ENCODE data around the gene WDR74.
"Not testable (repeated sequence)": the region's sequence is repeated elsewhere in the genome, so short reads cannot be mapped to it uniquely, and the experiment has no call there.

WDR74 gene

DNA sequence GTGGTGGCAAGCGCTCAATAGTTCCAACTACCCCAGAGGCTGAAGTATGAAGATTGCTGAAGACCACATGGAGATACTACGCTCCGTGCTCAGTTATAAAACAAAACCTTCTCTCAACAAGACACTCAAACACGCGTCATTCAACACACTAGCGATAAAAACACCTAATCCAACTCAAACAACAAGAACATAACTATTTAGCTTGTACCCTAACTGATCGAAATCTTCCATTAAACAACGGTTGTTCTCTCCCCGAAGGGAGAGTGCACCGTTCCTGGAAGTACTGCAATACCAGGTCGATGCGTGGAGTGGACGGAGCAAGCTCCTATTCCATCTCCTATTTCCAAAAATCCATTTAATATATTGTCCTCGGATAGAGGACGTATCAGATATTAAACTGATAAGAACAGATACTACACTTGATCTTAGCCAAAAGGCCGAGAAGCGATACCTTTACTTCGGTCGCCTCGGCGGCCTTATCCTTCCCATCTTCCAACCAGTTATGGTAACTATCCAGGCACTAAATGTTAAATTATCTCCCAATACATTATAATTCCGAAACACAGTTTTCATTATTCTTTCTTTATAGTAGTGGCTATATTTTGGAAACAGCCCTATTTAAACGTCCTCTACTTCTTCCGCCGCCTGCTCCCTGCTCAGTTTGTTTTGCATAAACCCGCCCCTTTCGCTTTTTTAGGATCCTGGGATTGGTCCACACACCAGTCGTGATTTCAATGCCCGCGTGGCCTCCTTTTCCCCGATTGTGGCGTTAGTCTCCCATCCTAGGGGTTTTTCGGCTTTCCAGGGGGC lies 2.2 kb upstream of the WDR74 start:
- peak; percentile 93 for DNase-seq (ENCODE audit: low read depth)

DNA sequence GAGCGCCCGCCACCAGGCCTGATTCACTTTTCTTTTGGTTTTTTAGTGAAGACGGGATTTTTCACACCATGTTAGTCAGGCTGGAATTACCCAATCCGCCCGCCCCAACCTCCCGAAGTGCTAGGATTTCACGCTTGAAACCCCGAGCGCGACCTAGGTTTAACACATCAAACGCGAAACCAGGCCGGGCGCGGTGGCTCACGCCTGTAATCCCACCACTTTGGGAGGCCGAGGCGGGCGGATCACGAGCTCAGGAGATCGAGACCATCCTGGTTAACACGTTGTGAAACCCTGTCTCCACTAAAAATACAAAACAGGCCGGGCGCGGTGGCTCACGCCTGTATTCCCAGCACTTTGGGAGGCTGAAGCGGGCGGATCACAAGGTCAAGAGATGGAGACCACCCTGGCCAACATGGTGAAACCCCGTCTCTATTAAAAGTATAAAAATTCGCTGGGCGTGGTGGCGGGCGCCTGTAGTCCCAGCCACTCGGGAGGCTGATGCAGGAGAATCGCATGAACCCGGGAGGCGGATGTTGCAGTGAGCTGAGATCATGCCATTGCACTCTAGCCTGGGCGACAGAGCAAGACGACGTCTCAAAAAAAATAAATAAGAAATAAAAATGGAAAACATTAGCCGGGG lies 1.5 kb upstream of the WDR74 start:
- DNase-seq (ENCODE audit: low read depth): not testable (repeated sequence)

DNA sequence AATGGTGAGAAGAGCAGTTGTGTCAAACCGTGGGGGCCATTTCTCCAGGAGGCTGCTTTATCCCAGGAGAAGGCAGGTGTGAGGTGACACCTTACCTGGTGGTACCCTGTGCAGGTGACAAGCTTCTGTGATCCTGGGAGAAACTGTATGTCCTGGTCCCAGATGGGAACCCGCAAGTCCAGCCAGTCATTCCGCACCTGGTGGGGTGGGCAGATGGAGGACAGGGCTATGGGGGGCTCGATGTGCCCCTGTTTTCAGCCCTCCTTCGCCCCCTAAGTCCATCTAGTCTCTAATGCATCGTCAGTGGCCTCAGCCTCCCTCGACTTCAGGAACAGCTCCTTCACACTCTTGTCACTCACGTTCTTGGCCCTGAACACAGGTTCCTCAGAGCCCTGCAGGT lies 4.1 kb downstream of the WDR74 start:
- no peak for DNase-seq (ENCODE audit: low read depth)

DNA sequence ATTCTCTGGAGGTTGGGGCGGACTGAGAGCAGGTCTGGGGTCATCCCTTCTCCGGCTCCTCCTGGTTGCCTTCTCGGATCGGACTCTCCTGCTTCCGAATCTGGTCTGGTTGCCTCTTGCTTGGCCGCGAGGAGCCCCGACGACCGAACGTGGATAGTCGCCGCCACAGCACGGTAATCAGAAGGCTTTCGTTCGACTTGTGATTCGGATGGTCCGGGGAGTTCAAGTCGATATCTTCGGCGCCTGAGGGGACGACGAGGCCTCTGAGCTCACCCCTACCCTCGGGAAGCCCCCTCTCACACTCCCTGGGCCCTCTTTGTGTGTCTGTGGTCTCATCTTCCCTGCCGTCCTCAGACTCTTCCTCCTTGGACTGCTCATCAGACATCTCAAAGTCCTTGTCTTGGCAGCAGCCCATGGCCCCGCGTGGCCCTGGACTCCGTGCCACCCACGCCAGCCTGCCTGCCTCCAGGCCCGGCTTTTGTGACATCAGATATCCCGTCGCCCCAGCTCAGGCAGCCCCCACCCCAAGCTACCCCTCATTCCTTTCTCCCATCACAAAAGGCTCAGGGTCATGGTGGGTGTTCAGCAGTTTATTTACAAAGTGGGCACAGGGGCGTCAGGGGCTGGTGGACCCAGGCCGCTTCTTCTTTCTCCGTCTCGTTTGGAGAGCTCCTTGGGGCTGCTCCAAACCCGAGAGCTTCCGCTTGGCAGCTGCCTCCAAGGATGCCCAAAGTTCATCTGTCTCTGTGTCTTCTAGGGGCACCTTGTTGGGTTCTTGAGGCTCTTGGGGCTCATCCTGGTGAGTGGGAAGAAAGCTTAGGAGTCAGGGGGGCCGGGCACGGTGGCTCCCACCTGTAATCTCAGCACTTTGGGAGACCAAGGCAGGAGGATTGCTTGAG lies 6.8 kb downstream of the WDR74 start, which contains the start of gene TEX54:
Gene TEX54 (minus strand): TSS at position 506 of the 899 bp plus-strand sequence.
- DNase-seq (ENCODE audit: low read depth): no peak

DNA sequence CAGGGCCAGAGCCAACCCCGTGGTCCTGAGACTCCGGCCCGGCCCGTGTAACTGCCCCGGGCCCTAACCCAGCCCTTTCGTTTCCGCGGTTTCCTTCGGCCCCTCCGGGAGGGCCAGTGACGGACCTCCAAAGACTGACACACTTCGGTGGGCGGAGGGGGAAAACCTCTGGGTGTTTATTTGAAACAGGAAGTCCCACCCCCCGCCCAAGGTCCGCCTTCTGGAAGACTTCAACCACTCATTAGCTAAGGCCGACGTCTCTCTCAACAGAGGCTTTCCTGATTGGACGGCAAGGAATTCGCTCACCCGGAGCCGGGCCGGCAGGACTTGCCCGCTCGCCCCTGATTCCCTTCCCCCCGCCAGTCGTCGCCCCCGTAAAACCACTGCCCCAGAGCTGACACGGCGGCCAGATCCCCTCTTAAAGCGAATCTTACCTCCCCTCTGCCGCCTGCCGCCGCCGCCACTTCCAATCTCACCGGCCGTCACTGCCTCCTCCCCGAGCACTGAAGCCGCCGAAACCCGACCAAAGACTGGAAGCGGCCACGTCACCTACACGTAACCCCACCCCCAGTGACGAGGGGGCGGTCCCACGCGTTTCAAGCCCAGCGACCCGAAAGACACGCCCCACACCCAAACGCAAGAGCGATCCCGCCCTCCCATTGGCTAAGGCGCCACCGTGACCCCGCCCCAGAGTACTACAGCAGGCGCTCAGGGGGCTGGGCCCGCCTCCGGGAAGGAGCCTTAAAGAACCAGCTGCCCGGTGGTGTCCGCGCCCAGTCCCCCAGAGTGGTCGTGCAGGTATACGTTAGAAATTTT lies 7.7 kb downstream of the WDR74 start, which contains the start of gene STX5:
Gene STX5 (minus strand): TSS at position 532 of the 816 bp plus-strand sequence. CDS start 808 bp downstream, outside the sequence.
- peak; percentile 89 for DNase-seq (ENCODE audit: low read depth)

DNA sequence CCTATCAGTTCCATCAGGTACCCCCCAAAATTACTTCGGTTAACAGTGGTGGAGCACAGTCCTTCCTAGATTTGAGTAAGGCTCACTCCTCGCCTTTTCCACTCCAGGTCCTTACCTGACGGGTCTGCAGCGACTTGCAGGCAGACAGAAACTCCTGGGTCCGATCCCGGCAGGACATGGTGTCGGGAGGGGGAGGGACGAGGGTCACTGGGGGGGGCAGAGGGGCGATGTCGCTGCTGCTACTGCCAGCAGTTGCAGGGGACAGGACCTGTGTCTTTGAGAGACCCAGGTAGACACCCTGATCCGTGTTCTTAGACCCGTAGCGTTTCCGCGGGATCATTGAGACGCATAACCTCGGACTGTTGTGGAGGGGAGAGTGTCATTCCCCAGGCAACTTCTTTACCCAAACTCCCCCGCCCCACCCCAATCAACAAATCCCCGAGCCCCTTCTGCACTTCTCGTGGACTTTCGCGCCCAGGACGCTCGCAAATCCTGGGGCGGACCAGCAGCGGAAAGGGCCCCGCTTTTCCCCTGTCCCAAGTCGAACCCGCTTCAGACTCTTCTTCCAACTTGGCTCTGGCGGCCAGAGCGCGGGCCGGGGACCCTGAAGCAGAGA lies 8.4 kb downstream of the WDR74 start:
- DNase-seq (ENCODE audit: low read depth): no peak

DNA sequence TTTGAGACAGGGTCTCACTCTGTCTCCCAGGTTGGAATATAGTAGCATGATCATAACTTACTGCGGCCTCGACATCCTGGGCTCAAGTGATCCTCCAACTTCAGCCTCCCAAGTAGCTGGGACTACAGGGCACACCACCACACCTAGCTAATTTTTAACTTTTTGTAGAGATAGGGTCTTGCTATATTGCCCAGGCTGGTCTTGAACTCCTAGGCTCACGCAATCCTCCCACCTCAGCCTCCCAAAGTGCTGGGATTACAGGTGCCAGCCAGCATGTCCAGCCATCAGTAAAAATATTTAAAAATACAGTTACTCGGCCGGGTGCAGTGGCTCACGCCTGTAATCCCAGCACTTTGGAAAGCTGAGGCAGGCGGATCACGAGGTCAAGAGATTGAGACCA lies 11.3 kb downstream of the WDR74 start:
- not testable (repeated sequence) for DNase-seq (ENCODE audit: low read depth)

DNA sequence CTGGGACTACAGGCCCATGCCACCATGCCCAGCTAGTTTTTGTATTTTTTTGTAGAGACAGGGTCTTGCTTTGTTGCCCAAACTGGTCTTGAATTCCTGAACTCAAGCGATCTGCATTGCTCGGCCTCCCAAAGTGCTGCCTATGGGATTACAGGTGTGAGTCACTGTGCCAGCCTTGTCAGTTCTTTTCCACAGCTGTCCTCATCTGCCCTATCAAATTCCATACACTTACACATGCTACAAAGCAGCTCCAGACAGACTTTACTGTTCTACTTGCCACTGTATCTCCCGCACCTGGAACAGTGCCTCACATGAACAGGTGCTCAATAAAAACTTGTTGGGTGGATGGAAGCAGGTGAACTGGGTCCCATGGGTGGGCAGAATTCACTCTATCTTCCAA lies 15.7 kb downstream of the WDR74 start:
- no peak for DNase-seq (ENCODE audit: low read depth)

DNA sequence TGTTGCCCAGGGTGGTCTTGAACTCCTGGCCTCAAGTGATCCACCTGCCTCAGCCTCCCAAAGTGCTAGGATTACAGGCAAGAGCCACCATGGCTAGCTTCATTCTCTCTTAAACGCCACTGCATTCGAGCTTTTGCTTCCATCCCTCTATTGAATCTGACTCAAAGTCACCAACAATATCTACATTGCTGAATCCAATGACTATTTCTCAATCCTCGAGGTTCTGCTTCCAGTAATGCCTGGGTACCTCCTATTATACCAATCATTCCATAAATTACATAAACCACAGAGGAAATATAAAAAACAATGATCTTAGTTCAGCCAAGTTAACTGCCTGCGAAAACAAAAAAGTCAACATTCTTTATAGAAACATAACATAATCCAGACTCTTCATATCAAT lies 22.3 kb downstream of the WDR74 start:
- DNase-seq (ENCODE audit: low read depth): no peak

DNA sequence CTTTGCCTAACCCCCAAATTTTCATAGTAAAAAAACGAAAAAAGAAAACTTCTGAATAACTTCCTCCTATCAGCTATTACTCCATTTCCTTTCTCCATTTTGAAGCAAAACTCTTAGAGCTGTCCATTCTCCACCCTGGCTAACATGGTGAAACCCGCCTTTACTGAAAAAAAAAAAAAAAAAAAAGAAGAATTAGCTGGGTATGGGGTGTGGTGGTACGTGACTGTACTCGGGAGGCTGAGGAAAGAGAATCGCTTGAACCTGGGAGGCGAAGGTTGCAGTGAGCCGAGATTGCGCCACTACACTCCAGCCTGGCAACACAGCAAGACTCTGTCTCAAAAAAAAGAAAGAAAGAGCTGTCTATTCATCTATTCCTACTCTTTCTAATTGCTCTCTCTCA lies 22.8 kb downstream of the WDR74 start:
- no peak for DNase-seq (ENCODE audit: low read depth)

DNA sequence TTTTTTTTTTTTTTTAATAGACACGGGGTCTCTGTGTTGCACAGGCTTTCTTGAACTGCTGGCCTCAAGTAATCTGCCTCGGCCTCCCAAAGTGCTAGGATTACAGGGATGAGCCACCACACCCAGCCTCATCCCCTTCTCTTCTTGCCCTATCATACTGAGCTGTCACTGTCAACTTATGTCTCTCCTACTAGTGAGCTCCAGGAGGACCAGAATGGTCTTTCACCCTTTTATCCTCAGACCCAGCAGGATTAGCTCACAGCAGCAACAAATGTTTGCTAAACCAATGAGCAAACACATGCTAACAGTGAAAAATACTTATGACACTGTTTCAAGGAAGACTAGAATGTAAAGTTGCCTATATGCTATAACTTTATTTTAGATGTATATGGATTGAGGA lies 27.7 kb downstream of the WDR74 start:
- no peak for DNase-seq (ENCODE audit: low read depth)

DNA sequence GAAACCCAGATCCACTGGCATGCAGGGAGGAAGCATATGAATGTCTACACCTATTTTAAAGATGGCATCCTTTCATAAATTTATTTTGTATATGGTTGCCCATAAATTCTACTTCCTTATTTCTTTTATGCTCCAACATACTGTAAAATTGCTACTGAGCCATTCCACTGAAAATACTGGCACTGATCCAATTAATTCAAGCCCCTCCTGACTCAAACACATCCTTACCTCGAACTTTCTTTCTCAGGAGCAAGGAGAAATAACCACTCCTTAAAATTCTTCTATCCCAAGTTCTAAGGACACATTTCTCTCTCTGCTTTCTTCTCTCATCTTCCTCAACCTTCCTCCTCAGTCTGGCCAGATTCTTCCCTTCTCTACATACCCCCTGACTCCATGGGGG lies 28.6 kb downstream of the WDR74 start:
- DNase-seq (ENCODE audit: low read depth): no peak

DNA sequence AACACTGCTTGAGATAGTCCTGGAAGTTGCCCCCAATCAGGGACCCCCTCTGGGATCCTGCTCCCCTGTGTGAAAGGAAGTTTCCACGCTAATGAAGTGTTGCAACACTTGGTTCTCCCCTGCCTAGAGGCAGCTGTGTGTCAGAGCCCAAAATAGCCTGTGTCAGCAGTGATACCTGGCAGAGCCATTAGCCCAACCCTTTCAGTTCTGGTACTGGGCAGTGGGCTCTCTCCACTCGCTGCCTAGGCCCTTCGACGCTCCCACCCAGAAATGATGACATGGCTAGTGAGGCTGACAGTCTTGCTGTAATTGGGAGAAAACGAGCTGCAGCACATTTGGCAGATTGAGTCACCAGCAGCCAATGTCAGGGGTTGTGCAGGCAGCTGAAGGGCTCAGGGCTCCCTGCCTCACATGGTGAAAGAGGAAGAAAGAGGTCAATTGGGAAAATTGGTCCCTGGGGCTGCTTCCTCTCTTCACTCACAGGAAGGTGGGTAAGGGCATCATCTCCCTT lies 32.7 kb downstream of the WDR74 start:
- DNase-seq (ENCODE audit: low read depth): no peak

DNA sequence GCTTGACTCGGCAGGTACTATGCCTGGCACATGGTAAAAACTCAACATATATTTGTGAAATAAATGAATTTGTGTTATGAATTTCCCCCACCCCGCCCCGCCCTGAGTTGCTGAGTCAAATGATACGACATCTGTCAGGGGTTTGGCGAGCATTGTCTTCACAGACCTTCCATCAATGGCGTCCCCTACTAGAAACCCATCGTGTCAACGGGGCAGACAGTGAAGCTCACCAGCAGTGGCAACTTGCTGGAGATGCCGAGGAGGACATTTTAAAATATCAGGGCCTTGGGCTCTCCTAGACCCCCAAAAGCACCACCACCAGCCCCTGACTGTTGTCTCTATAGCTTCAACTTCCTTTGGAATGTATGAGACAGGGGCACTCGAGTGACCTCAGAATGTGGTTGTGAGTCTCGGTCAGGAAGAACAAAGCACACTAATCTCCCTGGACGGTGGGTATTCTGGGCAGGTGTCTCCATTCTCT lies 33.4 kb downstream of the WDR74 start:
- no peak for DNase-seq (ENCODE audit: low read depth)

DNA sequence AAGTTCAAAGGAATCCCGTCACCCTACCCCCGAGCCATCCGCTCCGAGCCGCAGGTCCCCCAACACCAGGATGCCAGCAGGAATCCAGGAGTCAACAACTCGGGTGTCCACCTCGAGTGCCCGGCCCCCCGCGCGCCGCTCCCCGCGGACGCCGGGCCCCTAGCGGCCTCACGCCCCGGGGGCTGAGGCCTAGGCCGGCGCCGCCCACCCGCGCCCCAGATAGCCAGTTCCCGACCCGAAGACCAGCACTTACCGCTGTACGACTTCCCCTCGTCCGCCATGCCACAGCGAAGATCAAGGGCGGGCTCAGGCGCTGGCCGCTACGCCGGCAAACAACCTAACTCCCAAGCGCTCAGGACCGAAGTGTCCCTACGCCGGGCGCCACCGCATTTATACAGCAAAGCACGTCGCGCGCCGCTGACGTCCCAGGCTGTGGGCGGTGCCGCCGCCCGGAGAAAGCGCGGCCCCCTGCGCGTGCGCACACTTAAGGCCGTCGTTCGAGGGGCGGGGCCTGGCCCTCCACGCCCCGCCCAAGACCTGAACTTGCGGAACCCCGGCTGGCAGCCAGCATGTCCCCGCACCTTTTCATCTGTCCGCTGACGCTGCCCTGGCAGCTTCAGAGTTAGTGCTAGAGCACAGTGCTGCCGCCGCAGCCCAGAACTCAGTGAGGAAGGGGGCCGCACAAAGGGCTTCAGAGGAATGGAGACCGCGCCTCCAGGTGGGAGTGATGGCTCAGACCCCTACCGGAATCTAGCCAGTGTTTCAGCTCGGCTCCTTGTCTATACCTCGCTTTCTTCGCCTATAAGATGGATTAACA lies 34.1 kb downstream of the WDR74 start, which contains the start of gene NXF1:
Gene NXF1 (minus strand): TSS at position 365 of the 817 bp plus-strand sequence. CDS start 84 bp downstream, at position 281.
- DNase-seq (ENCODE audit: low read depth): peak; percentile 89

DNA sequence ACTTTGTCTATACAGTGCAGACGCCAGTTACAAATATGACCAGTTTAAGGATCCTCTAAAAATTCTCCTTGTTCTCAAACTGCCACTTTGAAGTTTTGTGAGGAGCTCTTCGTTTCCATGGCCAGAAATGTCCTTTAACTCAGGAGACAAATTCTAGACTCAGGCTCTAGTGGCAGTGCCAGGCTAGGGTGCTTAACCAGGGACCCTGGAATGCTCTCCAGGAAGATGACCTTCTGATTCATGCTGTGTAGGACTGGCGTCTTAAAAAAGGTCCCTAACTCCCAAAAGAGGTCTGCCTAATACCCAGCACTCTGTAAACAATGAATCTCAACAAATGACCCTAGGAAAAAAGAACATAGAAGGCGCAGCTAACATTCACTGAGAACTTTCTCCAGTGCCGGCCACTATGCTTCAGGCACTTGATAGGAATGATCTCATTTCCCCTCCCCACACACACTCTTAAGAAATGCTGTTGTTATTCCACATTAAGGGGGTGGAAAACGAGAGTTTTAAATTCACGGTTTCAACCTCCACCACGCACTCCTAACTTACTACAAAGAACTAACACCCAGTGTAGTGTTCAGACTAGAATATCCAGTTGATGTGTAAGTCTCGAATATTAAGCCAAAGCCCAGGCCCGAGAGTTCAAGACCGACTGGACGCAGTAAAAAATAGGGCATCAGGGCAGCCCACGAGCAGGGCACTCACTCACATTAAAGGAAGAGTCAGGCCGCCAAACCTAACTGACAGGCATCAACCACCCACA lies 34.9 kb downstream of the WDR74 start:
- DNase-seq (ENCODE audit: low read depth): no peak

DNA sequence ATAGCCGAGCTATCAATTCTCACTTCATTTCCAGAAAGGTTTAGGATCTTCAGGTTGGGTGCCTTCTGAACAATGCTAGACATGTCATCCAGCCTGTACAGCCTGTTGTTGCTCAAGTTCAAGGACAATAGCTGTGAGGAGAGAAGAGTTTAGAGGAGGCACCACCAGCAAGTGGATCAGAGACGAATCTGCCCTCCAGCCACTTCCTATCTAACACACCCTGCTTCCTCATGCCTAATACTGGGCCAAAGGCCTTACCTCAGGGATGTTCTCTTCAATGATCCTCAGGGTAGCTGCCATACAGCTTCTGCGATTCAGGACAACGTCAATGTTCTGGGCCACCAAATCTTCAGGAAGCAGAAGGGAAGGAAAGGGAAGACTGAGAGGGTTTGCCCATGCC lies 38.3 kb downstream of the WDR74 start:
- no peak for DNase-seq (ENCODE audit: low read depth)

DNA sequence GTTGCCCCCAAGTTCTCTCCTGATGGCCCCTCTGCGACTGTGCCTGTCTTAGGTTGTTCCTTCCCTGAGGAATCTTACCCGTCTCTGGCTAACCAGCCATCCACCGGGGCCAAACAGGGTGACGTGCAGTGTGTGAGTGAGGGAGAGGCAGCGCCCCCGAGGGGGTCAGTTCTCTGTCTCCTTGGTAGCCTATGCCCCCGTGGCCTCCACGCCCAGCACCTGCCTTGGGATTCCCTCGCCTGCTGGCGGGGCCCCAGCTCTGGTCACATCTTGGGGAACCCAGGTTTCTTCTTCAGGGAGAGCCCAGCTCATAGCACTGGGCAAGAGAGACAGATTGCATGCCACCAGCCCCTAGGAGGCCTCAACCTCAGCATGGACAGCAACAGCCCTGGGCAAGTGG lies 39.9 kb downstream of the WDR74 start:
- no peak for DNase-seq (ENCODE audit: low read depth)

DNA sequence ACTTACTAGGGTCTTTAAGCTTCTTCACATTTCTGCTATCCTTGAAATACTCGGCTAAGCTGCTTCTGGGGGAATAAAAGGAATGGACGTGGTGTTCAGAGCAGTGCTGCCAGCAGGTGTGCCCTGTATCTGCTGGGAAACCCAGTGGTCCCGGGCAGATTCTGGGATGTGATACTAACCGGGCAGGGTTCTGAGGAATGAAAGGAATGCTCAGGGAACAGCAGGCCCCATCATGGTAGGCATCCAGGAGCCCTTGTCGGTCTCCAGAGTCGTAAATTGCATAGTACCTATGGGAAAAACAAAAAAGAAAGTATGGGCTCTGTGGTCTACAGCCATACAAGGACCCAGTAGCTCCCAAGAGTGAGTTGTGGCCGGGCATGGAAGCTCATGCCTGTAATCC lies 43.1 kb downstream of the WDR74 start:
- DNase-seq (ENCODE audit: low read depth): no peak

All from CMK (cell line).